GM13977 (cell line): ENCODE measurements around the gene BANF2.

Experiments used
- DNase-seq: peaks from one replicate; pipeline ENCODE4 v3.0.0; 2012; ENCODE audit warnings: low spot score
- in situ Hi-C: fragments of 300-500 bp; cut with MboI; formaldehyde crosslinking; loops from one replicate; pipeline ENCODE4 v1.12.0; 2022; ENCODE audit warnings: low sequenced_read_pairs, low pct_unique_long_range_greater_than_20kb, mixed read lengths, inconsistent platforms; ENCODE audit not compliant: unreplicated experiment
- TF ChIP-seq, protein P1 (sequence below): IDR thresholded peaks from 2 replicates; pipeline ENCODE4 v1.5.1; 2012; ENCODE audit warnings: mild to moderate bottlenecking, control low read depth; ENCODE audit not compliant: insufficient read depth; ENCODE audit errors: extremely low read depth, missing control alignments

BANF2 gene

DNA sequence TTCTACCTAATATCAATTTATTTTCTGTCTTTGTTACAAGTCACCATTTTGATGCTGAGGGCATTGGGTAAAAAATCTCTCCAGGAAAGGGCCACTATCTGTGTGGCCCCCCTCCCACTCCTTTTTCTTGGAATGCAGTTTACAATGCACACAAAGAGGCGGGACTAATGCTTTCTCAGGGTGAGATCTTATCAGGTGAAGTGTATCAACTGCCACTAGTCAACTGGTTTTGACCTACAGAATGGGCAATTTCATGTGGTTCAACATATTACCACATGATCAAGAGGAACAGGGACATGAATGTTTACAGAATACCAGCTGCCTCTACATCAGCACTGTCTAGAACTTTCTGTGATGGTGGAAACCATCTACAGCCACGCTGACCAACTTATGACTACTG lies 21.5 kb upstream of the BANF2 start:
- TF ChIP-seq, protein P1, sequence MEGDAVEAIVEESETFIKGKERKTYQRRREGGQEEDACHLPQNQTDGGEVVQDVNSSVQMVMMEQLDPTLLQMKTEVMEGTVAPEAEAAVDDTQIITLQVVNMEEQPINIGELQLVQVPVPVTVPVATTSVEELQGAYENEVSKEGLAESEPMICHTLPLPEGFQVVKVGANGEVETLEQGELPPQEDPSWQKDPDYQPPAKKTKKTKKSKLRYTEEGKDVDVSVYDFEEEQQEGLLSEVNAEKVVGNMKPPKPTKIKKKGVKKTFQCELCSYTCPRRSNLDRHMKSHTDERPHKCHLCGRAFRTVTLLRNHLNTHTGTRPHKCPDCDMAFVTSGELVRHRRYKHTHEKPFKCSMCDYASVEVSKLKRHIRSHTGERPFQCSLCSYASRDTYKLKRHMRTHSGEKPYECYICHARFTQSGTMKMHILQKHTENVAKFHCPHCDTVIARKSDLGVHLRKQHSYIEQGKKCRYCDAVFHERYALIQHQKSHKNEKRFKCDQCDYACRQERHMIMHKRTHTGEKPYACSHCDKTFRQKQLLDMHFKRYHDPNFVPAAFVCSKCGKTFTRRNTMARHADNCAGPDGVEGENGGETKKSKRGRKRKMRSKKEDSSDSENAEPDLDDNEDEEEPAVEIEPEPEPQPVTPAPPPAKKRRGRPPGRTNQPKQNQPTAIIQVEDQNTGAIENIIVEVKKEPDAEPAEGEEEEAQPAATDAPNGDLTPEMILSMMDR, result no peak
- no peak for DNase-seq
- in situ Hi-C loops, result loop anchor here (25.0 kb wide), 1 partner anchor 209 kb away; no protein-coding TSS in a partner anchor

DNA sequence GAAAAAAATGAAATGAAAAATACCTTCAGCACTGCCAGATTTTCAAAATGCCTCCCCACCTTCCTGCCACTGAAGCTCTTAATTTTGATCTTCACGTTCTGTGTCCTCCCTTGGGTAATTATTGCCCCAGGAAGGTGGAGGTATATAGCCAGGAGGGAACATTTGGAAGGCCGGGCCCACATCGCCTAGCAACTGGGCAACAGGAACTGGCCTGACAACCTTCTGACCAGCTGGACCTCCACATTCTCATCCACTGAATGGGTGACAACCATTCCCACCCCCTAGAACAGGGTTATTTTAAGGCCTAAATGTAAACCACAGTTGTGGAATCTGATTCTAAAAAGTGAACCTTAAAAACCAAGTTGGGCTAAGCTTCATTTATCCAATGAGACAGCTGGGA lies 20.9 kb upstream of the BANF2 start:
- TF ChIP-seq, protein P1, result no peak
- no peak for DNase-seq
- in situ Hi-C loops, result loop anchor here (25.0 kb wide), 1 partner anchor 208 kb away; no protein-coding TSS in a partner anchor

DNA sequence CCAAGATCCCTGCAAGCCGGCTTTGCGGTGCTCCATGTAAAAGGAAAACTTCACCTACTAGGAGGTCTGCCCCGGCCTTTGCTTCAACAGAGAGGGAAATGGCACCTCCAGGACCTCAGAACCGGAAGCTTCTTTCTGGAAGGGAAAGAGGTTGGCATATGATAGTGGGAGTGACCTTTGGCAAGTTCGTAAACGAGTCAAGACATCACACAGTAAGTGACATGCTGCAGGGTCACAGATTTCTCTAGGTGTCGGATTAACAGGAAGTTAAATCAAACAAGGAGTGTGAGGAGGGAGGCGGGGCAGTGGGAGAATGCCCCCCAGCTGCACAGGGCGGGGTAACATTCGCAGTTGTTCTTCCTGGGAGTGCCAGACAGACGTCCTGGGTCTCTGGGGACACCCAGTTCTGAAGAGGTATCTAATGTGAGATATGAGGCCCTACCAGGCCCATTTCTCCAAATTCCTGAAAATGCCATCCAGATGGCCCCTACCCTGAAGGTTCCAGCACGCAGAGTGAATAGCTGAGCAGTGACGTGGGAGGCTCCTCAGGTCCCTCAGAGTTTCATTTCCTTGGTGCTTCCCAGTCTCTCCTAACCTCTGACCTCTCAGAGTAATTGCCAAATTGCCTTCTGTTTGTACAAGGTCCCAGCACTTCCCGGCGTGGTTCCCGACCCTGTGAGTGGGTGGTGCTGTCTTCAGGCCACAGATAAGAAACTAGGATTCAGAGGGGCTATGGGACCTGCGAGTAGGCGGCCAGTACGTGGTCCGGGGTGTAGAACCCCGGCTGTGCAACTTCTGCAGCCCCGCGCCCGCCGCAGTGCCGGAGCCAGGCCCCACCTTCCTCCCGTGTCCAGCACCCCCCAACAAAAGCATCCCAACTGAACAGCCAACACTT lies 19.6 kb upstream of the BANF2 start:
- no peak for DNase-seq
- in situ Hi-C loops, result loop anchor here (25.0 kb wide), 1 partner anchor 207 kb away; no protein-coding TSS in a partner anchor
- TF ChIP-seq, protein P1, result no peak

DNA sequence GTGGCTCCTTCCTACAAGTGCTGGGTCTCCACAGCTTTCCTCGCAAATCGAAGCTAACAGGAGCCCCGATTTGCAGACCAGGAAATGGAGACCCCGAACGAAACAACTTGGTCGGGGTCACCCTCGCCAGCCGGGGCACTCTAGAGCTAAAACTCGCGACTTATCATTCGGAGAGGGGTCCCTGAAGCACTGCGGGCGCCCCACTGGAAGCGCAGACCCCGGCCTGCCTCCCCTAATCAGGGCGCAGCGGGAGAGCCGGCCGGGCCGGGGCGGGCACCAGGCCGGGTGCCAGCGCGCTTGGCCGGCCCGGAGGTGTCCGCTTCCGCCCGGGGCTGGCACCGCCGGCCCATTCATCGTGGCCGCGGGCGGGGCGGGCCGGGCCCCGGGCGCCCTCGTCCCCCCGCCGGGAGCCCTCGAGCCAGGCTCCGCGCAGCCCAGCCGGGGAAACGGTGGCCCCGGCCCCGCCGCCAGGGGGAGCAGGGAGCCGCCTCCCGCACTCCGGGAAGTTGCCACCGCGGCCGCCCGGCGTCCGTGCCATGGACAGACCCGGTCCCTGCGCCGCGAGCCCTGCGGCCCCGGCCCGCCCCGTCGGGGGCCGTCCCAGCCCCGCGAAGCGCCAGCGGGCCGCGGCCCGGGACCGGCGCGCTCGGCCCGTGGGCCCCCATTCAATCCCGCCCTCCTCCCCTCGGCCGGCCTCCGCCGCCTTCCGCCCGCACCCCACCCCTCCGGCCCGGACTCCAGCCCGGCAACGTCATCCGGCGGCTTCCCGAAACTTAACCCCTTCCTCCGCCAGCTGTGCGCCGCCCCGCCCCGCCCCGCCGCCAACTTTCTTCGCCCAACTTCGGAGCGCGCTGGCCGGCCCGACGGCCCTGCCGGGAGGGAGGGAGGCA lies 18.7 kb upstream of the BANF2 start:
- DNase-seq, result peak; percentile 95
- TF ChIP-seq, protein P1, result peak; percentile 88
- in situ Hi-C loops, result loop anchor here (25.0 kb wide), 1 partner anchor 206 kb away; no protein-coding TSS in a partner anchor

DNA sequence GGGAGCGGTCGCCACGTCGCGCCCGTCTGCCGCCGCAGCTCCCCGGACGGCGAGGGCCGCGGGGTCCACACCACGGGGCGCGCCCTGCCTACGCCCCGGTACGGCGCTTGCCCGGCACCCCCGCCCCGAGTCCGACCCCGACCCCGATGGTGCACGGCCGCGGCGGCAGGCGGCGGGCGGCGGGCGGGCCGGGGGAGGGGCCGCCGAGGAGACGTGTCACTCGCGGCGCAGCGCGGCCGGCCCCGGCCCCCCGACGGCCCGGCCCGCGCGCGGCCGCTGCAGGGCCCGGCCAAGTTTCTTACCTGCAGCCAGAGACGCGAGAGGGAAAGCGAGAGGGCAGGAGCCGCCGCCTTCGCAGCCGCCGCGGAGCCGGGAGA lies 18.1 kb upstream of the BANF2 start:
- in situ Hi-C loops, result loop anchor here (25.0 kb wide), 1 partner anchor 206 kb away; no protein-coding TSS in a partner anchor
- TF ChIP-seq, protein P1, result no peak
- peak; percentile 53 for DNase-seq
